Fibroblast of the aortic adventitia (primary cell): ENCODE results near the gene PBRM1. TPM values are rescaled to one million over a fixed set of nuclear protein-coding genes. Genes with fewer than 3 reads are reported as not detected.

Experiments used
- DNase-seq: peaks from one replicate; pipeline ENCODE4 v3.0.0-alpha.2; 2010; ENCODE audit warnings: low read depth
- H3K4me3 ChIP-seq: 2 replicates; pipeline ENCODE4 v1.5.1; 2011; ENCODE audit warnings: low read depth, mild to moderate bottlenecking, control low read depth, low read length, moderate library complexity
- CTCF ChIP-seq: IDR thresholded peaks from 2 replicates; pipeline ENCODE4 v1.5.1; 2011; ENCODE audit warnings: mild to moderate bottlenecking, low read length, control low read depth, inconsistent platforms; ENCODE audit not compliant: insufficient read depth
- total RNA-seq: library from RNA; depleted of rRNA; stranded (reverse); fragments of >200 nt; gene quantifications from 2 replicates; pipeline ENCODE4 v1.2.3, GENCODE V29; 2012; ENCODE audit warnings: low replicate concordance

The PBRM1 gene
- total RNA-seq, 1 donor = 115 TPM

- H3K4me3 ChIP-seq = no peak overlapping the region
- DNase-seq = no peak
- no peak for TF ChIP-seq CTCF
These were observed 36.8 kb upstream of the PBRM1 start for GRCh38 chr3:52722491-52722890.

GRCh38 chr3:52721730-52722008 is 36.0 kb upstream of the PBRM1 start:
- H3K4me3 ChIP-seq = no peak overlapping the region
- no peak for TF ChIP-seq CTCF
- DNase-seq = no peak

- no peak overlapping the region for H3K4me3 ChIP-seq
- DNase-seq = no peak
- TF ChIP-seq CTCF = no peak
These were observed 35.5 kb upstream of the PBRM1 start for GRCh38 chr3:52721002-52721729.

GRCh38 chr3:52719618-52720017 is 33.9 kb upstream of the PBRM1 start:
- DNase-seq = no peak
- no peak for TF ChIP-seq CTCF
- H3K4me3 ChIP-seq = no peak overlapping the region

GRCh38 chr3:52715714-52716305 is 30.1 kb upstream of the PBRM1 start:
- H3K4me3 ChIP-seq = no peak overlapping the region
- DNase-seq = no peak
- no peak for TF ChIP-seq CTCF

- H3K4me3 ChIP-seq = no peak overlapping the region
- TF ChIP-seq CTCF = no peak
- no peak for DNase-seq
These were observed 28.9 kb upstream of the PBRM1 start for GRCh38 chr3:52714335-52715302.
